Fibroblast of peridontal ligament (primary cell): ENCODE data around the gene DRAM2.
A peak's percentile ranks its signal among the peaks of the same experiment; 100 is the strongest.
"Not testable (repeated sequence)": the region's sequence is repeated elsewhere in the genome, so short reads cannot be mapped to it uniquely, and the experiment has no call there.

Experiments used
- DNase-seq: peaks from one replicate; pipeline ENCODE4 v3.0.0-alpha.2; 2010; ENCODE audit errors: extremely low read depth

DRAM2 gene

GRCh38 chr1:111142356-111142975, 2.6 kb upstream of the DRAM2 start:
- DNase-seq: peak; percentile 5

DNA sequence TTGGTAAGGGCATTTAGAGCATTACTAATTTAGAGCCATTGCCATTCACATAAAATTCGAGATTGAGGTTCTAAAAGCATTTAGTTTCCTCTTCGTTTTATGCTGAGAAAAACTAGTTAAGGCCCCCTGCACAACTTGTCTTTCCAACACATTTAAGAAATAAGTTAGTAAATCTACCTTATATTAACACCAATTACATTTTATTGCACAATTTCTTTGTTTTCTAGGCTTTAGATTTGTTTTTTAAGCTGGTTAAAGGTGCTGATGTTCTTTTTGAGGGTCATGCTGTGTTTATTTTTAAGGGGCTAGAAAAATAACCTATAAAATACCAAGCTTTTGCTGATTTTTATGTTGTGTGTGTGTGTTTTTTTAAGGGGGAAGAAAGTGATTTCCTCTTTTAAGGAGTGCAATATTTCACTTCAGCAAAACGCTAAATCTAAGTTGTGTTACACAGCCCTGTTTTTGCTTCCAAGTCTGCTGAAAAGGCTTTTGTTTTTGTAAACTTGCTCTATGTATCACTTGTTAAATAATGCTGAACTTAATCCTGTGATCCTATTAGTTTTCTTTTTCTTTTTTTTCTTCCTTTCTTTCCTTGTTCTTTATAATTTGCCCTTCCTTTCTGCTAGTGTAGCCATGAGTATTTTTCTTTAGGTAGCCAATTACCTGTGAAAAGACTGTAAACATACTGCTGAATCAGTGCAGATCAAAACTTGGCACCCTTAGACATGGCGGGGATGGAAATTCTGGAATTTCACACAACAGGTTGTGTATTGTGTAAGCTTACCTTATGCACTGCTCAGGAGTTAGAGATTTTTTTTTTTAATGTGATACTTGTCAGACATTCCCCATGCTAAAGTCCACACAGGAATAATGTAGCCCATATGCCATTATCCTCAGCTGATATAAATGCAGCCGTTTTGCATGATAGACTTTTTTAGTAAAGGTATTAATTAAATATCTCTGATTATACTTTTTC, 1.6 kb upstream of the DRAM2 start:
- no peak for DNase-seq

- DNase-seq: peak; percentile 40
Observed at GRCh38 chr1:111140680-111140967, 731 bp upstream of the DRAM2 start.

DNA sequence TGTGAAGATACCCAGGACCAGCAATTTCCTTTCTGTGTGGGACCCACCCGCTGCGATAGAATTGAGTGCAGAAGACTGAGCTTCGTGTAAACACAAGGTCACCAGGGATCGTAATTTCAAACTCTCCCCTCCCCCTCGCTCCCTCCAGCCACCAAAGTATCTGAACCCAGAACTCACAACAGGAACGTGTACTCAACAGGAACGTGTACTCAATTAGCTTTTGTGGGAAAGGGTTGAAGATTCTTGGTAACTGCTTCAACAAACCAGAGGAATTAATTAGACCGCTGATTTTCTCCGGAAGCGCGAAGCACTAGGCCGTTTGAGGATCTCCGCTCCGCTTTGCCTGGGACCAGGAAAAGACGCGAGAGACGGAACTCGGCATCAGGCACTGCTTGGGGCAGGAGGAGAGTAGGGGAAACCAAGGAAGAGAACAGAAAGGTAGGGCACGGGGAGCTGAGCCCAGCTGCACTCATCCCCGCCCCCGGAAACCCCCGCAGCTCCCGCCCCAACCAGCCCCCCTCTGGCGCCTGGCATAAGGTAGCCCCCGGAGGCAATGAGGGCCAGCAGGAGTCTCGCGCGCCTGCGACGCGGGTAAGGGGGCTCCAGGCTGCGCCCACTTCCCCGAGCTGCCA, 453 bp downstream of the DRAM2 start:
- peak; percentile 57 for DNase-seq

DNA sequence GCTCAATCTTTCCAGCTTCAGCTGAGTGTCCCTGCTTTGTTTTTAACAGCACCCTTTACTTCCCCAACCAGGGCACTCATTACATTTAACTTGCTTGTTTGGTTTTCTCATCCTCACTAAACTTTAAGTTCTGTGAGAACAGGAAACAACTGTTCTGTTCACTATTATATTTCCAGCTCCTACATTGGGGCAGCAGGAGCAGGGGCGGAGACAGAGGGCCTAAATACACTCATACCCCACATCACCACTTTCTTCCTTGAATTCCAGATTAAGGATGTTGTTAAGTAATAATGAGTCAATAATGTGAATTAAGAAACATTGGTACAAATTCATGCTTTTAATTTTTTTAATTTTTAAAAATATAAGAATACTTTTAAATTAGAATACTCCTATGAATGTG, 6.0 kb downstream of the DRAM2 start:
- DNase-seq: no peak

- DNase-seq: no peak
Observed at GRCh38 chr1:111131693-111132092, 8.2 kb downstream of the DRAM2 start.

DNA sequence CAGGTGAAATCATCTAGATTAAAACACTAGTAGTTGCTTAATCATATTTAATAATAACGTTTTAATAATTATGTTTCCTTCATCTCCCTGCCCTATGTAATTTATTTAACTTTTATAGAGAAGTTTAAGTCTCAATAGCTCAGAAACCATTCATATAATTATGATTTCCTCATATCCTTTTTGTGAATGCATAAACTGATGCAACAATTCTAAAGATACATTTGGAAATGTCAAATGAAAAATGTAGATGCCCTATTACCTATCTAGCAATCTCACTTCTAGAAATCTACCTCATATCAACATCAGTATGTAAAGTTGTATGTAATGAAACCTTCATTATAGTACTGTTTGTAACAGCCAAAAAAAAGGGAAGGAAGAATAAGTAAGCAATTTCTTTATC, 10.5 kb downstream of the DRAM2 start:
- no peak for DNase-seq

DNA sequence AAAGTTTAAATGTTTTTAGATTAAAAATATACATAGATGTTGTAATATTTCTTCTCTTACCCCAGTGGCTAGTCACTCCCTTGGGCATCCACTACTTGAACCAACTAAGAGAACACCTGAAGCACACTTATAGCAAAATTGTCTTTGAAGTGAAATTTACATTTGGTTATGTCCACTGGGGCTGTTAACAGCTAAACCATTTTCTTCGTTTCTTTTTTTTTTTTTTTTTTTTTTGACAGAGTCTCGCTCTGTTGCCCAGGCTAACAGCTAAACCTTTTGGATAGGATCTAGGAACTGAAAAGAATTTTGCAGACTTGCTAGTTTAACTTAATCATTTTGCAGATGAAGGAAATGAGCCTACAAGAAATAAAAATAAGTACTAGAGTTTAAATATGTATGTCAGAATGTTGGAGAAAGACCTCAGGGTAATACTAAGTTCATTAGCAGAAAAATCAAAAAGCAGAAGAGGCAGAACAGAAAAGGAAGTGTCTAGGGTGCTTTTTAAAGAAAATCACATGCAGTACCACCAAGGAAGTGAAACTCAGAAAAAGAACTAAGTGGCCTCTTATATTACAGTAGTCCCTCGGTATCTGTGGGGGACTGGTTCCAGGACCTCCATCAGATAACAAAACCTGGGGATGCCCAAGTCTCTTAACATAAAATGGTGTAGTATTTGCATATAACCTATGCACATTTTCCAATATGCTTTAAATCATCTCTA, 11.8 kb downstream of the DRAM2 start:
- no peak for DNase-seq

DNA sequence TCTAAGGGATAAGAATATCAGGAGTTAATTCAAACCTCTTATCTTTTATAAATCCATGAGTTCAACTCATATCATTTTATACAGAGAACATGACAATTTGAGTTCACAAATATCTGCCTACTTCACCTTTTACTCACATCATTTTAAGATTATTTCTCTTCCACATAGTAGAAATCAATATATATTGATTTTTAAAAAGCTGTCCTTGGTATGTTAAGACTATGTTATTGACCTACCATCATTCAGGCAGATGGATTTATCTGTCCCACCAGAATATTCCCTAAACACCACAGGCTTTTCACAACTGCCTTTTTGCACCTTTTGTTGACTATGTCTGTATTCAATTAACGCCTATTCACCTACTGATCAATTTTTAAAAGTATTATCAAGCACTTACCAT, 13.5 kb downstream of the DRAM2 start:
- no peak for DNase-seq

GRCh38 chr1:111116496-111116895, 23.4 kb downstream of the DRAM2 start:
- DNase-seq: no peak

- no peak for DNase-seq
Observed at GRCh38 chr1:111110197-111110899, 29.5 kb downstream of the DRAM2 start.

- DNase-seq: no peak
Observed at GRCh38 chr1:111104981-111105380, 34.9 kb downstream of the DRAM2 start.

DNA sequence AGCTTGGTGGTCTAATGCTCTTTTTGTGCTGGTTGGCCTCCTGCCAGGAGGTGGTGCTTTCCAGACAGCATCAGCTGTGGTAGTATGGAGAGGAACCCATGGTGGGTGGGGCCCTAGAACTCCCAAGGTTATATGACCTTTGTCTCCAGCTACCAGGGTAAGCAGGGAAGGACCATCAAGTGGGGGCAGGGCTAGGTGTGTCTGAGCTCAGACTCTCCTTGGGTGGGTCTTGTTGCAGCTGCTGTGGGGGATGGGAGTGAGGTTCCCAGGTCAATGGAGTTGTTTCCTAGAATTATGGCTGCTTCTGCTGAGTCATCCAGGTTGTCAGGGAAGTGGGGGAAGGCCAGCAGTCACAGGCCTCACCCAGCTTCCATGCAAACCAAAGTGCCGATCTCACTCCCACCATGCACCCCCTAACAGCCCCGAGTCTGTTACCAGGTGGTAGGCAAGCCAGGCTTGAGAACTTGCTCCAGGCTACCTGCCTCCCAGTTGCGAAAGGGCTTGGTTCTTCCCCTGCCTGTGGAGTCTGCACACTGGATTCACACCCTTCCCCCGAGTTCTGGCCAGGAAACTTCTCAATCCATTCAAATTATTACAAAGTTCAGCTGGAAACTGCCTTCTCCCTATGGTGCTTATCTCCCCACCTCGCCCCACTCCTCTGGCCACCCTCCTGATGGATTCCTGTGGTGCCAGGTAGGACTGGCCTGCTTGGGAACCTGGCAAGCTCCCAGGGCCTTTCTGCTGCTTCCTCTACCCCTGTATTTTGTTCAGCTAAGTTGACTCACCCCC, 37.8 kb downstream of the DRAM2 start:
- DNase-seq: no peak

- DNase-seq: no peak
Observed at GRCh38 chr1:111099289-111099688, 40.6 kb downstream of the DRAM2 start.

- no peak for DNase-seq
Observed at GRCh38 chr1:111097356-111098099, 42.4 kb downstream of the DRAM2 start.

DNA sequence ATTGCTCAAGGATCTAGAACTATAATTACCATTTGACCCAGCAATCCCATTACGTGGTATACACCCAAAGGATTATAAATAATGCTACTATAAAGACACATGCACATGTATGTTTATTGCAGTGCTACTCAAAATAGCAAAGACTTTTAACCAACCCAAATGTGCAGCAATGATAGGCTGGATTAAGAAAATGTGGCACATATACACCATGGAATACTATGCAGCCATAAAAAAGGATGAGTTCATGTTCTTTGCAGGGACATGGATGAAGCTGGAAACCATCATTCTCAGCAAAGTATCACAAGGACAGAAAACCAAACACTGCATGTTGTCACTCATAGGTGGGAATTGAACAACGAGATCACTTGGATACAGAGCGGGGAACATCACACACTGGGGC, 44.5 kb downstream of the DRAM2 start:
- not testable (repeated sequence) for DNase-seq

DNA sequence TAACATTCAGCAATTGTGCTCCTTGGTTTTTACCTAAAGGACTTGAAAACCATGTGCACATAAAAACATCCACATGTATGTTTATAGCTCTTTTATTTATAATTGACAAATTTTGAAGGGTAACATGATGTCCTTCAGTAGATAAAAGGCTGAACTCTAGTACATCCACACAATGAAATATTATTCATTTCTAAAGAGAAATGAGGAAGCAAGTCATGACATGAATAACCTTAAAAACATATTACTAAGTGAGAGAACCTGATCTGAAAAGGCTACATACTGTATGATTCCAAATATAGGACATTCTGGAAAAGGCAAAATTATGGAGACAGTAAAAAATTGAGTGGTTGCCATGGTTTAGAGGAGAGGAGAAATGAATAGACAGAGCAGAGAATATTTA, 50.3 kb downstream of the DRAM2 start:
- no peak for DNase-seq

DNA sequence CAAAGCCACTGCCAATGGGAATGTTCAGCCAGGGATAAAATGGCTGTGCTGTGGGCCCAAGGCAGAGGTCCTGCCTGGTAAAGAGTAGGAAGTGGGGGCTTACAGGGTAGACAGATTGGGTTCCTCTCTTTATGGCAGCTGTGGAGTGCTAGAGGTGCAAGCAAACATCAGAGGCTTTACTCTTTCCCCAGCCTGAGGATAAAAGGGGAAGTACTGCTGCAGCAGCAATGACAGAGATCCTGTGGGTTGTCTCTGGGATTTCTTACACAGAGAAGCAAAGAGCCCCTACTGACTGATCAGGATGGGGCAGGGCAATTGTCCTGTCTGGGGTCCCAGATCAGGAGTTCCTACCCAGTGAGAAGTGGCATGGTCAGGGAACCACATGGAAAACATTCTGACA, 54.2 kb downstream of the DRAM2 start:
- DNase-seq: no peak

- no peak for DNase-seq
Observed at GRCh38 chr1:111084999-111085398, 54.9 kb downstream of the DRAM2 start.
